Measurements from ENCODE around the gene CASKIN1.

Gene CASKIN1

GRCh38 chr16:2238838-2239675, 42.7 kb upstream of the CASKIN1 start:
- H3K4me3 ChIP-seq (ENCODE audit: low read length): no peak overlapping the region
- TF ChIP-seq, protein P1, sequence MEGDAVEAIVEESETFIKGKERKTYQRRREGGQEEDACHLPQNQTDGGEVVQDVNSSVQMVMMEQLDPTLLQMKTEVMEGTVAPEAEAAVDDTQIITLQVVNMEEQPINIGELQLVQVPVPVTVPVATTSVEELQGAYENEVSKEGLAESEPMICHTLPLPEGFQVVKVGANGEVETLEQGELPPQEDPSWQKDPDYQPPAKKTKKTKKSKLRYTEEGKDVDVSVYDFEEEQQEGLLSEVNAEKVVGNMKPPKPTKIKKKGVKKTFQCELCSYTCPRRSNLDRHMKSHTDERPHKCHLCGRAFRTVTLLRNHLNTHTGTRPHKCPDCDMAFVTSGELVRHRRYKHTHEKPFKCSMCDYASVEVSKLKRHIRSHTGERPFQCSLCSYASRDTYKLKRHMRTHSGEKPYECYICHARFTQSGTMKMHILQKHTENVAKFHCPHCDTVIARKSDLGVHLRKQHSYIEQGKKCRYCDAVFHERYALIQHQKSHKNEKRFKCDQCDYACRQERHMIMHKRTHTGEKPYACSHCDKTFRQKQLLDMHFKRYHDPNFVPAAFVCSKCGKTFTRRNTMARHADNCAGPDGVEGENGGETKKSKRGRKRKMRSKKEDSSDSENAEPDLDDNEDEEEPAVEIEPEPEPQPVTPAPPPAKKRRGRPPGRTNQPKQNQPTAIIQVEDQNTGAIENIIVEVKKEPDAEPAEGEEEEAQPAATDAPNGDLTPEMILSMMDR (IDR thresholded peaks at IDR 0.05; ENCODE audit: insufficient read depth, low read depth, low read length, missing control alignments): no peak
- no peak for DNase-seq (ENCODE audit: low read depth)

GRCh38 chr16:2238150-2238837, 41.9 kb upstream of the CASKIN1 start:
- no peak for DNase-seq (ENCODE audit: low read depth)
- H3K4me3 ChIP-seq (ENCODE audit: low read length): no peak overlapping the region
- TF ChIP-seq, protein P1 (IDR thresholded peaks at IDR 0.05; ENCODE audit: insufficient read depth, low read depth, low read length, missing control alignments): no peak

- no peak overlapping the region for H3K4me3 ChIP-seq (ENCODE audit: low read length)
- TF ChIP-seq, protein P1 (IDR thresholded peaks at IDR 0.05; ENCODE audit: insufficient read depth, low read depth, low read length, missing control alignments): no peak
- DNase-seq (ENCODE audit: low read depth): no peak
Measured at GRCh38 chr16:2237493-2238149, 41.2 kb upstream of the CASKIN1 start.

- TF ChIP-seq, protein P1 (IDR thresholded peaks at IDR 0.05; ENCODE audit: insufficient read depth, low read depth, low read length, missing control alignments): no peak
- H3K4me3 ChIP-seq (ENCODE audit: low read length): no peak overlapping the region
- no peak for DNase-seq (ENCODE audit: low read depth)
Measured at GRCh38 chr16:2237102-2237482, 40.7 kb upstream of the CASKIN1 start.

DNA sequence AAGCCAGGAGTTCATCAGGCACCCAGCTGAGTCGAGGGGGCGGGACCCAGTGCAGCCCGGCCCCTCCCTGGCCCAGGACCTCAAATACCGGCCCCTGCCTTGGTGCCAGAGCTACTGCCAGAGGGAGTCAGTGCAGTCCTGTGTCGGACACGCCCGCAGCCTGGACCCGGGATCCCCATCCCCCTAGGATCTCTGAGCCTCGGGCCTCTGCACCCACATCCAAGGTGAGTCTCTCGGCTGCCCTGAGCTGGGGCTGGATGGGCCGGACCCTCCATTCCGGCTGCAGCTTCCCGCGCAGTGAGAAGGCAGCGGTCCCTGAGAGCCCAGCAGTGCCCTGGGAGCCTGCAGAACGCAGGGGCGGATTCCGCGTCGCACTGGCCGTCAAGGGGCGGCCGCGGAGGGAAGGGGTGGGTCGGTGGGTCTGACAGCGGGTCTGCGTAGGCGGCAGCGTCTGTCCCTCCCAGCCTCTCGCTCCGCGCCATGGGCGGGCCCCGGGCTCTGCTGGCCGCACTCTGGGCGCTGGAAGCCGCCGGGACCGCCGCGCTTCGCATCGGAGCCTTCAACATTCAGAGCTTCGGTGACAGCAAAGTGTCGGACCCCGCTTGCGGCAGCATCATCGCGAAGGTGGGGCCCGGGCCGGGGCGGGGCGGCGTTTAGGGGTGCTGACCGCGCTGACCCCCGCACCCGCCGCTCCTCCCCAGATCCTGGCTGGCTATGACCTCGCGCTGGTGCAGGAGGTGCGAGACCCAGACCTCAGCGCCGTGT, 40.1 kb upstream of the CASKIN1 start, which contains the start of gene DNASE1L2:
TSS of gene DNASE1L2 (plus strand) at position 108 of the 765 bp plus-strand sequence. CDS start at position 481, 373 bp downstream.
- DNase-seq (ENCODE audit: low read depth): no peak
- TF ChIP-seq, protein P1 (IDR thresholded peaks at IDR 0.05; ENCODE audit: insufficient read depth, low read depth, low read length, missing control alignments): no peak
- no peak within 1 kb of the TSS for H3K4me3 ChIP-seq (ENCODE audit: low read length)

DNA sequence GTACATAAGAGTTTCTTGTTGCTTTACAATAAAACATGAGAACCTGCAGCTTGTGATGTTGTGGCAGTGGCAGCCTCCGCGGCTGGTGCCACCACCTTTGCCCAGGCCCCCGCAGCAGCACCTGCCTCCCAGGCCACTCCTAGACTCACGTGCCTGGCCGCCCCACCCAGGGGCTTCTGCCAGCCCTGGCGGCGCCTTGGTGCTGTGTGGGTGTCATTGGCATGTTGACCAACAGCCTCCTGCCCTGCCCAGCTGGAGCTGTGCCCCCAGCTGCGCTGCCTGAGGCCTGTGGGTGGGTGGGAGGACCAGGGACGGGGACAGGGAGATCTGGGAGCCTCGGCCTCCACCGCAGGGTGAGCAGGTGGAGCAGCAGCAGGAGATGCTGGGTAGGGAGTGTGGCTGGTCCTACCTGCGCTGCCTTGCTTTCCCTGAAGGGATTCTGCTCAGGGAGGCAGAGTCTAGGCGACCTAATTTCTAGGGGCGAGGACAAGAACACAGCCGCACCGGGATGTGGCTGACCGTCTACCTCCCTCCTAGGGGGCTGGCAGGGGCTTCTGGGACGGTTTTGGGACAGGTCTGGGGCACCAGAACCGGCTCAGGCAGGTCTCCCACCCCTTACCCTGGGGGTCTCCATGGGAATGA, 39.4 kb upstream of the CASKIN1 start:
- TF ChIP-seq, protein P1 (IDR thresholded peaks at IDR 0.05; ENCODE audit: insufficient read depth, low read depth, low read length, missing control alignments): no peak
- H3K4me3 ChIP-seq (ENCODE audit: low read length): no peak overlapping the region
- DNase-seq (ENCODE audit: low read depth): no peak

All from epithelial cell of esophagus (primary cell).